HFF-Myc (cell line): ENCODE results near the gene SEZ6L2.

Experiments used
- DNase-seq: peaks from one replicate; pipeline ENCODE4 v3.0.0-alpha.2; 2011; ENCODE audit warnings: low read depth; ENCODE audit errors: extremely low read depth
- H3K4me3 ChIP-seq: replicated peaks from 2 replicates; pipeline ENCODE4 v1.5.1; 2011; ENCODE audit warnings: low read depth, mild to moderate bottlenecking, control low read depth, low read length
- TF ChIP-seq, protein P1 (sequence below): IDR thresholded peaks from 2 replicates; pipeline ENCODE4 v1.5.1; 2012; ENCODE audit warnings: mild to moderate bottlenecking, low read depth, low read length, control low read depth; ENCODE audit errors: missing control alignments

Gene SEZ6L2

DNA sequence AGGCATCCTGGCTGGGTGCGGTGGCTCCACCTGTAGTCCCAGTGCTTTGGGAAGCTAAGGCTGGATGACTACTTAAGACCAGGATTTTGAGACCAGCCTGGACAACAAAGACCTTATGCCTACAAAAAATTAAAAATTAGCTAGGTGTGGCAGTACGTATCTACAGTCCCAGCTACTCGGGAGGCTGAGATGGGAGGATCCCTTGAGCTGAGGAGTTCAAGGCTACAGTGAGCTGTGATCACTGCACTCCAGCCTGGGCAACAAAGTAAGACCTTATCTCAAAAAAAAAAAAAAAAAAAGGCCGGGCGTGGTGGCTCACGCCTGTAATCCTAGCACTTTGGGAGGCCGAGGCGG is 73.0 kb downstream of the SEZ6L2 start:
- DNase-seq: no peak
- H3K4me3 ChIP-seq: no peak overlapping the region
- TF ChIP-seq, protein P1, sequence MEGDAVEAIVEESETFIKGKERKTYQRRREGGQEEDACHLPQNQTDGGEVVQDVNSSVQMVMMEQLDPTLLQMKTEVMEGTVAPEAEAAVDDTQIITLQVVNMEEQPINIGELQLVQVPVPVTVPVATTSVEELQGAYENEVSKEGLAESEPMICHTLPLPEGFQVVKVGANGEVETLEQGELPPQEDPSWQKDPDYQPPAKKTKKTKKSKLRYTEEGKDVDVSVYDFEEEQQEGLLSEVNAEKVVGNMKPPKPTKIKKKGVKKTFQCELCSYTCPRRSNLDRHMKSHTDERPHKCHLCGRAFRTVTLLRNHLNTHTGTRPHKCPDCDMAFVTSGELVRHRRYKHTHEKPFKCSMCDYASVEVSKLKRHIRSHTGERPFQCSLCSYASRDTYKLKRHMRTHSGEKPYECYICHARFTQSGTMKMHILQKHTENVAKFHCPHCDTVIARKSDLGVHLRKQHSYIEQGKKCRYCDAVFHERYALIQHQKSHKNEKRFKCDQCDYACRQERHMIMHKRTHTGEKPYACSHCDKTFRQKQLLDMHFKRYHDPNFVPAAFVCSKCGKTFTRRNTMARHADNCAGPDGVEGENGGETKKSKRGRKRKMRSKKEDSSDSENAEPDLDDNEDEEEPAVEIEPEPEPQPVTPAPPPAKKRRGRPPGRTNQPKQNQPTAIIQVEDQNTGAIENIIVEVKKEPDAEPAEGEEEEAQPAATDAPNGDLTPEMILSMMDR: no peak

DNA sequence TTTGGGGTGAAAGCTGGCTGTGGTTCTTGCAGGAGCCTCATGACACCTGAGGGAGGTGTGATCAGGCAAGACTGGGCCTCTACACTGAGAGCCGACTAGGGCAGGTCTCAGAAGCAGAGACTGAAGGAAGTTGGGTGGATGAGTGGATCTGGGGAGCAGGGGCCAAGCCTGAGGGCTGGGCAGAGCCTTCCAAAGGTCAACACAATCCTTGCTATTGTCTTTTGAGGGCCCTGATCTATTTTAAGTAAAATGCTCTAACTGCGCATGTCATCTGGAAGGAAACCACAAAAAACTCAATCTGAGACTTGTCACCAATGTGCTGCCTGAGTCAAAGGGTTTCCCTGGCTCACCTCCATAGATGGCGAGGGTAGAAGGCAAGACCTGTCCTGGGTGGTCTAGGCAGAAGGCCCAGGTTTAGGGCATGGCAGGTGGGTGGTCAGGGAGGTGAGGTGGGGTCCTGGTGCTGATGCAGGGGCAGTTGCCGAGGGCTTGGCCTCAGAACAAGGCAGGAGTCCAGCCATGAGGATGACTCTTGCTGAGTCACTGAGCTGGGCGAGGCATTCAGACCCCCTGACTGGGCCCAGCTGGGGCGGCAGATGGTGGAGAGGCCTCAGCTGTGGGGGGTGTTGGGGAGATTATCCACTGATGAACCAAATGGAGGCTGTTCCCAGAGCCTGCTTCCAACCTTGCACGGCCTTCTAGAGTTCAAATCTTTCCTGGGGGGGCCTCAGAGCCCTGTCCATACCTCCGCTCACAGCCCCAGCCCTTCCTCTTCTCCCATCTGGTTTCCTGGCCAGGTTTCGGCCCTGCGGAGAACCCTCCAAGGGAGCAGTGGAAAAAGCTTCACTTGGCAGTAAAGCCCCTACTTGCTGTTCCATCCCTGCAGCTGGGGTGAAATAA is 74.0 kb downstream of the SEZ6L2 start:
- peak; percentile 70 for DNase-seq
- H3K4me3 ChIP-seq: peak overlapping the region; percentile 23
- TF ChIP-seq, protein P1: no peak

DNA sequence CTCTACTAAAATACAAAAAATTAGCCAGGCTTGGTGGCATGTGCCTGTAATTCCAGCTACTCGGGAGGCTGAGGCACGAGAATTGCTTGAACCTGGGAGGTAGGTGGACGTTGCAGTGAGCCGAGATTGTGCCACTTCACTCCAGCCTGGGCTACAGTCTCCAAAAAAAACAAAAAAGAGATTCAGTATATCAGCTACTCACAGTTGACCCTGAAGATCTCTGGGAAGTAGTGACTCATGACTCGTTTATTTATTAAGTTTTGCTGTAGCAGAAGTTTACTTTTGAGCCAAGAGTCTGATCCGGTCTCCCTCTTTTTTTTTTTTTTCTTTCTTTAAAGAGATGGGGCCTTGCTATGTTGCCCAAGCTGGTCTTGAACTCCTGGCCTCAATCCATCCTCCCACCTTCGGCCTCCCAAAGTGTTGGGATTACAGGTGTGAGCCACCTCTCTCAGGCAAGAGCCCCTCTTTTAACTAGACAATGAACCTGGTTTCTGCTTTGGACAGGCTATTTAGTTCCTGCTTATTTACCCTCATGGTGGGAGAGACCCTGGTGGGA is 74.7 kb downstream of the SEZ6L2 start:
- TF ChIP-seq, protein P1: no peak
- H3K4me3 ChIP-seq: peak overlapping the region; percentile 23; the same call in 1 of the 2 replicates
- DNase-seq: peak; percentile 72

DNA sequence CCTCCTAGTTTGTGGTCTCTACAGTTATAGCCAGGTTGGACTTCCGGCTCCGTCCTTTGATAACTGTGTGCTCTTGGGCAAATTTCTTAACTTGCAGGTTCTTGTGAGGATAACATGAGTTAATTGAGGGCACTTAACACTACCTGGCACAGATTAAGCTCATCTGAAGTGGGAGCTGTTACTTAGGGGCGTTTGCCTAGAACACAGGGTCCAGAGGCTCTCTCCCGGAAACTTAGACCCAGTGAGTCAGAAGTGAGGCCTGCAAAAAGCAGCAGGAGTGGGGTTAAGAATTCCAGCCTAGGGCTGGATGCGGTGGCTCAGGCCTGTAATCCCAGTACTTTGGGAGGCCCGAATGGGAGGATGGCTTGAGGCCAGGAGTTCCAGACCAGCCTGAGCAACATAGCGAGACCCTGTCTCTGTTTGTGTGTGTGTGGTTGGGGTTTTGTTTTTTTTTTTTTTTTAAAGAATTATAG is 77.7 kb downstream of the SEZ6L2 start:
- TF ChIP-seq, protein P1: no peak
- no peak for DNase-seq
- H3K4me3 ChIP-seq: peak overlapping the region; percentile 55
